ENCODE data around the gene EPHB1. TPM values are rescaled to one million over a fixed set of nuclear protein-coding genes. Genes with fewer than 3 reads are reported as not detected.

EPHB1 gene
- total and polyA plus RNA-seq, 2 of the 13 experiments (the other 11 are each of a cell fraction or from before 2014, with no cell fraction given), result 0.07 to 0.21 TPM

- no peaks in the 10 kb centered on the region for H3K9me3 ChIP-seq (ENCODE audit: low read length)
- FAIRE-seq, result no peak
- BruUV-seq (replicated peaks), result no TSS peak
- no peak overlapping the region for H3K4me2 ChIP-seq (ENCODE audit: low read depth, low read length)
- H3K27ac ChIP-seq (ENCODE audit: extremely low read length, insufficient read depth, low read length), result no peak overlapping the region
- POLR2A ChIA-PET, result no interaction called here
- no peaks in the 10 kb centered on the region for H3K36me3 ChIP-seq (replicated peaks in 1 of 2; ENCODE audit: control insufficient read depth in 1 of 2, insufficient read depth in 2 of 2, low read length in 2 of 2)
- H3K4me3 ChIP-seq (replicated peaks in 1 of 3; ENCODE audit: insufficient read depth in 1 of 3, low read depth in 2 of 3, low read length in 3 of 3), result no peak overlapping the region
- no peaks in the 10 kb centered on the region for H4K20me1 ChIP-seq (ENCODE audit: insufficient read depth, low read length)
- CTCF ChIA-PET (ENCODE audit: low intra/inter-chr PET ratio, low total read pairs), result no interaction called here
- no peaks in the 10 kb centered on the region for H3K79me2 ChIP-seq (ENCODE audit: insufficient read depth, low read length)
- H3K9ac ChIP-seq (ENCODE audit: insufficient read depth, low read depth, low read length), result no peak overlapping the region
- no peak for ATAC-seq
- WGBS (ENCODE audit: low lambda C conversion rate), result 0% methylated on average over 1 of the region's 1 CpG
- in situ Hi-C loops (cut with HindIII; ENCODE audit: extremely low pct_ligation_motif_present, low pct_unique_long_range_greater_than_20kb), result no loop called here
- DNase-seq (ENCODE audit: low spot score), result no peak
- peaks cover 0 to 8% of the 10 kb centered on the region in 2 experiments; a peak in 1 of 5 replicates for H3K27me3 ChIP-seq (ENCODE audit: control insufficient read depth in 1 of 2, insufficient read depth in 2 of 2, low read length in 2 of 2)
- H3K4me1 ChIP-seq (ENCODE audit: insufficient read depth, low read length), result peaks cover 6% of the 10 kb centered on the region
- no peak for TF ChIP-seq MZF1 (CRISPR knock-in tag; IDR thresholded peaks at IDR 0.05; ENCODE audit: borderline replicate concordance)
- TF ChIP-seq ZNF766 (CRISPR knock-in tag; IDR thresholded peaks at IDR 0.05; ENCODE audit: borderline replicate concordance), result no peak
- TF ChIP-seq, protein P1, sequence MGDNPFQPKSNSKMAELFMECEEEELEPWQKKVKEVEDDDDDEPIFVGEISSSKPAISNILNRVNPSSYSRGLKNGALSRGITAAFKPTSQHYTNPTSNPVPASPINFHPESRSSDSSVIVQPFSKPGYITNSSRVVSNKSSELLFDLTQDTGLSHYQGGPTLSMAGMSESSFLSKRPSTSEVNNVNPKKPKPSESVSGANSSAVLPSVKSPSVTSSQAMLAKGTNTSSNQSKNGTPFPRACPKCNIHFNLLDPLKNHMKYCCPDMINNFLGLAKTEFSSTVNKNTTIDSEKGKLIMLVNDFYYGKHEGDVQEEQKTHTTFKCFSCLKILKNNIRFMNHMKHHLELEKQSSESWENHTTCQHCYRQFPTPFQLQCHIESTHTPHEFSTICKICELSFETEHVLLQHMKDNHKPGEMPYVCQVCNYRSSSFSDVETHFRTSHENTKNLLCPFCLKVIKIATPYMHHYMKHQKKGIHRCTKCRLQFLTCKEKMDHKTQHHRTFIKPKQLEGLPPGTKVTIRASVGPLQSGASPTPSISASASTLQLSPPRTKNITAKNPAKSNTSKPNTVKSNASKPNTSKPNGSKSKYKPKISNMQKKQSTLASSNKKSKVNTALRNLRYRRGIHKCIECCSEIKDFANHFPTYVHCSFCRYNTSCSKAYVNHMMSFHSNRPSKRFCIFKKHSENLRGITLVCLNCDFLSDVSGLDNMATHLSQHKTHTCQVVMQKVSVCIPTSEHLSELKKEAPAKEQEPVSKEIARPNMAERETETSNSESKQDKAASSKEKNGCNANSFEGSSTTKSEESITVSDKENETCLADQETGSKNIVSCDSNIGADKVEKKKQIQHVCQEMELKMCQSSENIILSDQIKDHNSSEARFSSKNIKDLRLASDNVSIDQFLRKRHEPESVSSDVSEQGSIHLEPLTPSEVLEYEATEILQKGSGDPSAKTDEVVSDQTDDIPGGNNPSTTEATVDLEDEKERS (CRISPR knock-in tag; IDR thresholded peaks at IDR 0.05), result no peak
- TF ChIP-seq, protein P2, sequence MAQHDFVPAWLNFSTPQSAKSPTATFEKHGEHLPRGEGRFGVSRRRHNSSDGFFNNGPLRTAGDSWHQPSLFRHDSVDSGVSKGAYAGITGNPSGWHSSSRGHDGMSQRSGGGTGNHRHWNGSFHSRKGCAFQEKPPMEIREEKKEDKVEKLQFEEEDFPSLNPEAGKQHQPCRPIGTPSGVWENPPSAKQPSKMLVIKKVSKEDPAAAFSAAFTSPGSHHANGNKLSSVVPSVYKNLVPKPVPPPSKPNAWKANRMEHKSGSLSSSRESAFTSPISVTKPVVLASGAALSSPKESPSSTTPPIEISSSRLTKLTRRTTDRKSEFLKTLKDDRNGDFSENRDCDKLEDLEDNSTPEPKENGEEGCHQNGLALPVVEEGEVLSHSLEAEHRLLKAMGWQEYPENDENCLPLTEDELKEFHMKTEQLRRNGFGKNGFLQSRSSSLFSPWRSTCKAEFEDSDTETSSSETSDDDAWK (CRISPR knock-in tag; IDR thresholded peaks at IDR 0.05), result no peak
- no peak for TF ChIP-seq MEIS1 (CRISPR knock-in tag; IDR thresholded peaks at IDR 0.05; ENCODE audit: borderline replicate concordance)
- TF ChIP-seq MAF1 (CRISPR knock-in tag; IDR thresholded peaks at IDR 0.05; ENCODE audit: borderline replicate concordance), result no peak
- TF ChIP-seq, protein P3, sequence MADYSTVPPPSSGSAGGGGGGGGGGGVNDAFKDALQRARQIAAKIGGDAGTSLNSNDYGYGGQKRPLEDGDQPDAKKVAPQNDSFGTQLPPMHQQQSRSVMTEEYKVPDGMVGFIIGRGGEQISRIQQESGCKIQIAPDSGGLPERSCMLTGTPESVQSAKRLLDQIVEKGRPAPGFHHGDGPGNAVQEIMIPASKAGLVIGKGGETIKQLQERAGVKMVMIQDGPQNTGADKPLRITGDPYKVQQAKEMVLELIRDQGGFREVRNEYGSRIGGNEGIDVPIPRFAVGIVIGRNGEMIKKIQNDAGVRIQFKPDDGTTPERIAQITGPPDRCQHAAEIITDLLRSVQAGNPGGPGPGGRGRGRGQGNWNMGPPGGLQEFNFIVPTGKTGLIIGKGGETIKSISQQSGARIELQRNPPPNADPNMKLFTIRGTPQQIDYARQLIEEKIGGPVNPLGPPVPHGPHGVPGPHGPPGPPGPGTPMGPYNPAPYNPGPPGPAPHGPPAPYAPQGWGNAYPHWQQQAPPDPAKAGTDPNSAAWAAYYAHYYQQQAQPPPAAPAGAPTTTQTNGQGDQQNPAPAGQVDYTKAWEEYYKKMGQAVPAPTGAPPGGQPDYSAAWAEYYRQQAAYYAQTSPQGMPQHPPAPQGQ (CRISPR knock-in tag; IDR thresholded peaks at IDR 0.05; ENCODE audit: borderline replicate concordance), result no peak
- TF ChIP-seq ZNF777 (CRISPR knock-in tag; IDR thresholded peaks at IDR 0.05), result no peak
- no peak for TF ChIP-seq RBFOX2 (IDR thresholded peaks at IDR 0.05; ENCODE audit: low read depth, low read length)
- TF ChIP-seq FOSL2 (CRISPR knock-in tag; IDR thresholded peaks at IDR 0.05), result no peak
- no peak for TF ChIP-seq ZNF253 (CRISPR knock-in tag; IDR thresholded peaks at IDR 0.05; ENCODE audit: borderline replicate concordance)
- TF ChIP-seq PCBP1 (IDR thresholded peaks at IDR 0.05; ENCODE audit: borderline replicate concordance, low read depth, low read length), result no peak
- TF ChIP-seq RFXAP (CRISPR knock-in tag; IDR thresholded peaks at IDR 0.05; ENCODE audit: borderline replicate concordance), result no peak
- no peak for TF ChIP-seq ATF4 (CRISPR knock-in tag; IDR thresholded peaks at IDR 0.05)
- no peak for TF ChIP-seq GZF1 (CRISPR knock-in tag; IDR thresholded peaks at IDR 0.05)
- no peak overlapping the region for H2AFZ ChIP-seq (ENCODE audit: low read length)
- intact Hi-C loops (cut with micrococcal nuclease; ENCODE audit: unreplicated experiment), result no loop called here
Observed at GRCh38 chr3:134772591-134772990, 22.5 kb upstream of the EPHB1 start.
